GM12878 (cell line): Measurements from ENCODE around the gene SUN5.

ENCODE experiments used
- HDGF ChIP-seq: fragments of 450-650 bp; IDR thresholded peaks from 2 replicates; pipeline ENCODE4 v1.6.1; 2016; ENCODE audit warnings: antibody characterized with exemption
- TF ChIP-seq, protein P1 (sequence below), 3 experiments: IDR thresholded peaks in 2 of 3; conservative IDR thresholded peaks in 1 of 3; 2 replicates each; pipeline ENCODE4 v1.5.1; 2011; ENCODE audit warnings: low read depth in 3 of 3, low read length in 3 of 3, mild to moderate bottlenecking in 3 of 3, control low read depth in 2 of 3, moderate library complexity in 2 of 3, inconsistent platforms in 1 of 3, mixed read lengths in 1 of 3; ENCODE audit not compliant: control insufficient read depth in 2 of 3, insufficient read depth in 1 of 3; ENCODE audit errors: extremely low read depth in 1 of 3

DNA sequence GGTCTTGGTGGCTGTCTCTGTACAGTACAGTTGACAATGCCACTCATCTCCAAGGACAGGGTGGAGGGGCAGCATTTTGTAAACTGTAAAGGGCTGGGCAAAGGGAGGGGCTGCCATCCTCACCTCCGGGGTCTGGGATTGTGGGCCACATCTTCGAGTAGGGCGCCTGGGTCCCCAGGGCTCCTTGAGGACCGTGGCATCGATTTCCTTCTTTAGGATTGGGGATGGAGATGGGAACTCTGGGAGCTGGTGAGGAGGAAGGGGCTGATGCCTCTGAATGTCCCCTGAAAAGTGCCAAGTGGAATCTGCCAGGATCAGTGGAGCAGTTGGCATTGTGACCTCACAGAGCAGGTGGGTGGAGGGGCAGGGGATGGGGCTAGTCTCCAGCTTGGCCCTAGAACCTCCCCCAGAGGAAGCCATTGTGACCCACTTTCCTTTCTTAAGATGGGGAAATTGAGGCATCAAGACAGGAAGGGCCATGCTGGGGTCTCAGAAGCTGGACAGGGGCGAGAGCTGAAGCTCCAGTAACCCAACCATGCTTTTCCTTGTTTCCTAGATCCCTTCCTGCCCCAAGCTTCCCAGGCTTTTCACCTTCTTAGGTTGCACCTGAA, at the start of gene SUN5:
- TF ChIP-seq, protein P1, sequence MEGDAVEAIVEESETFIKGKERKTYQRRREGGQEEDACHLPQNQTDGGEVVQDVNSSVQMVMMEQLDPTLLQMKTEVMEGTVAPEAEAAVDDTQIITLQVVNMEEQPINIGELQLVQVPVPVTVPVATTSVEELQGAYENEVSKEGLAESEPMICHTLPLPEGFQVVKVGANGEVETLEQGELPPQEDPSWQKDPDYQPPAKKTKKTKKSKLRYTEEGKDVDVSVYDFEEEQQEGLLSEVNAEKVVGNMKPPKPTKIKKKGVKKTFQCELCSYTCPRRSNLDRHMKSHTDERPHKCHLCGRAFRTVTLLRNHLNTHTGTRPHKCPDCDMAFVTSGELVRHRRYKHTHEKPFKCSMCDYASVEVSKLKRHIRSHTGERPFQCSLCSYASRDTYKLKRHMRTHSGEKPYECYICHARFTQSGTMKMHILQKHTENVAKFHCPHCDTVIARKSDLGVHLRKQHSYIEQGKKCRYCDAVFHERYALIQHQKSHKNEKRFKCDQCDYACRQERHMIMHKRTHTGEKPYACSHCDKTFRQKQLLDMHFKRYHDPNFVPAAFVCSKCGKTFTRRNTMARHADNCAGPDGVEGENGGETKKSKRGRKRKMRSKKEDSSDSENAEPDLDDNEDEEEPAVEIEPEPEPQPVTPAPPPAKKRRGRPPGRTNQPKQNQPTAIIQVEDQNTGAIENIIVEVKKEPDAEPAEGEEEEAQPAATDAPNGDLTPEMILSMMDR (IDR thresholded peaks at IDR 0.05 in 2 of 3, conservative IDR thresholded peaks at IDR 0.05 in 1 of 3; ENCODE audit: control insufficient read depth in 2 of 3, extremely low read depth in 1 of 3, insufficient read depth in 1 of 3, low read depth in 3 of 3, low read length in 3 of 3): no peak
- TF ChIP-seq HDGF: no peak
